Limb (tissue), 2 donors: Measurements from ENCODE around the gene GRID2.
A peak's percentile ranks its signal among the peaks of the same experiment; 100 is the strongest.

ENCODE experiments used
- DNase-seq, 2 donors: peaks; one replicate each; pipeline ENCODE4 v3.0.0-alpha.2; 2016; ENCODE audit errors: extremely low spot score in 2 of 2

The GRID2 gene

DNA sequence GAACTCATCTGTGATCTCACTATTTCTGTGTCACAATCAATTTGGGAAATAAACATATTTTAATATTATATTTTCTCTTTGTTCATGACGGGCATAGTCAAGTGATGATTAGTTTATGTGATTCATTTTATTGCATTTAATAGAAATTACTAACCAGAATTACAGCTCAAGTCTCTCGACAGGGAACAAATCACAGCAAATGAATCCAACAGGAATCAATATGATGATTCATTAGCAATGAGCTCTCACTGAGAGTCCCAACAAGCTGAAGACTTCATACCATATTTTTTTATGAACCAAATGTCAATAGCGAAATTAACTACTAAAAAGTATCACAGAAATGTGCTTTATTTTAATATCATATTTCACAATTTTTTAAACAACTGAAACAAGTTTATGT is 649.7 kb downstream of the GRID2 start:
- no peak for DNase-seq

DNA sequence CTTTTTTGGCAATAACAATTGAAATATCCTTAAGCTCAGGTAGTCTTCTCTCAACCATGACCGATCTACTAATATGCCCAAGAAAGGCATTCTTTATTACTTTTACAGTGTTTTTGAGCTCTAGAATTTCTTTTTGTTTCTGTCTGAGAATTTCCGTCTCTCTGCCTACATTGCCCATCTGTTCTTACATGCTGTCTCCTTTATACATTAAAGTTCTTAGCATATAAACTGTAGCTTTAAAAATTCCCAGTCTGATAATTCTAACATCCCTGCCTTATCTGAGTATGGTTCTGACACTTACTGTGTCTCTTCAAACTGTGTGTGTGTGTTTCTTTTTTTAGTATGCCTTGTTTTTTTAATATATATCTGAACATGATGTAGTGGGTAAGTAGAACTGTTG is 658.1 kb downstream of the GRID2 start:
- DNase-seq: no peak

DNA sequence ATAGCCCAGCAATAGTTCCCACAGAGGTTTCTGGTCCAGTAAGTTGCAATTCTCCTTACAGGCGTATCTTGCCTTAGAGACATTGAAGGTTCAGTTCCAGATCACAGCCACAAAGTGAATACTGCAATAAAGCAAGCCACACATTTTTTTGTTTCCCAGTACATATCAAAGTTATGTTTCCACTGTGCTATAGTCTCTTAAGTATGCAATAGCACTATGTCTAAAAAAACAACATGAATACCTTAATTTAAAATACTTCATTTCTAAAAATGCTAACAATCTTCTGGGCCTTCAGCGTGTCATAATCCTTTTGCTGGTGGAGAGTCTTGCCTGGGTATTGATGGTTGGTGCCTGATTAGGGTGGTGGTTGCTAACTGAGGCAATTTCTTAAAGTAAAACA is 659.1 kb downstream of the GRID2 start:
- DNase-seq: no peak

DNA sequence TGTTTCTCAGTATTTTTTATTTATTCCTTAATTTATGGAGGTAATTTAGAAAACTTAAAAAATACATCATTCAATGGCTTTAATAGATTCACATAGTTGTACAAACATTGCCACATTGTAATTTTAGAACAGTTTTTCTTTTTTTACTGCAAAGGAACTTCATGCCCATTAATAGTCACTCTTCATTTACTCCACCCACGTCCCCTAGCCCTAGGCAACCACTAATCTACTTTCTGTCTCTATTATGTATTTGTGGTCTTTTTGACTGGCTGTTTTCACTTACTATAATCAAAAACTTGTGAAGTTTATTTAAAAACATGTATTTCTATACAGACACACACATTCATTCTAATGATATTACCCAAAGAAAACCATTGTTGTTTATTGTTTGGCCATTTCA is 664.8 kb downstream of the GRID2 start:
- no peak for DNase-seq

DNA sequence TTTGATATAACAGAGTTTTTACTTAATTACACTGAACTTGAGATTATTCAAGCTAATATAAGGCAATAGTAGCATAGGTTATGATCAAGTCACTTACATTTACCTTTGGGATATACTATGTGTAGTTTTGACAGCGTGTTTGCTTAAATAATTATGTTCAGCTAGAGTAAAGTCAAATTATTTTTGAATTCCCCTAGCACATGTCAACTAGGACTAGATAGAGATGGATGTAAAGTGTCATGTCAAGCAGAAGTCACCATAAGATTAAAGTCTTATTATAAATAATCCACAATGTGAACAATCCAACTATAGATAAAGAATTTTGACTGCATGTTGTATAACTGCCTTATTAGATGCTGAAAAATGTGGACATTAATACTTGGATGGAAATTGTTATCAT is 665.2 kb downstream of the GRID2 start:
- no peak for DNase-seq

DNA sequence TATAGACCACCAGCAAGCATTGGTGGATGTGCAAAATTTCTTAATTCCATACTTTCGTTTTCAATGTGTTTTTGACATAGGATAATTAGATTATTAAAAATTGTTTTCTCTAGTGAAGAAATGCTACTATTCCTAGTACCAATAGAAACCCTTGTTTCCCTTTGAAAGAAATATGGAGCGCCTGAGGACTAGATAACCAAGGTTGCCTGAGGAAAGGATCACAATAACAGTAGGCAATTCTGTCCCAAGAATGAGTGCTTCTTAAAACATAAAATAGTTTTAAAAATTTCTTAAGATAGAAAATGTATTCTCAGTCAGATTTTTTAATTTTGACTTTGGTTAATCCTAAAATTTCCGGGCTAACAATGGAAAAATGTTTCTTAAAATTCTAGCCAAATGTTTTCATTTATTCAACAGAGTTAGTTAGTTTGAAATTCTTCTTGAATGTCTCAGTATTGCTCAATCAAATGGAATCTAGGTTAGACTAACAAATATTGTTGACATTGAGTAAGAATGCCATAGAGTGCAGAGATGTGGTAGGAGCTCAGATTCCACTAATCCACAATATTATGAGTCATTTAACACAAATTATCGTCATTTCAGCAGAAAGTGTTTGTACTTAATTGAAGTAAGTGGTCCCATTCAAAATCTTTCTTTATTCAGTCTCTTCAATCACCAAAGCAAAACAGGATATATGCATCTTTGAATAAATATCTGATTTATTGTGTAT is 666.0 kb downstream of the GRID2 start:
- DNase-seq: no peak

DNA sequence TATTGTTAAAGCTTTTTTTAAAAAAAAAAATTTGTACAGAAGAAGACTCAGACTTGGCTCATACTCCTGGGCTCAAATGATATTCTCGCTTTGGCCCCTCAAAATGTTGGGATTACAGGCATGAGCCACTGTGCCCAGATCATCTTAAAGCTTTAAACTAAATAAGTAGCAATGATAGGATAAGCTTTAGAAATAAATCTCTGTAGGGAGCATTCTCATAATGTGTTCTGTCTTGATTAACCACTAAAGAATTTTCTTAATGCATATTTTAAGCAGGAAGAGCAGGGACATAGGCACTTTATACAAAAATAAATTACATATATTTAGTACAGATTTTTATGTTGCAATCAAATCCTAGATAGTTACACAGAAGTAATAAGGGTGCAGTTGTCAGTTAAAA is 667.2 kb downstream of the GRID2 start:
- DNase-seq: no peak

DNA sequence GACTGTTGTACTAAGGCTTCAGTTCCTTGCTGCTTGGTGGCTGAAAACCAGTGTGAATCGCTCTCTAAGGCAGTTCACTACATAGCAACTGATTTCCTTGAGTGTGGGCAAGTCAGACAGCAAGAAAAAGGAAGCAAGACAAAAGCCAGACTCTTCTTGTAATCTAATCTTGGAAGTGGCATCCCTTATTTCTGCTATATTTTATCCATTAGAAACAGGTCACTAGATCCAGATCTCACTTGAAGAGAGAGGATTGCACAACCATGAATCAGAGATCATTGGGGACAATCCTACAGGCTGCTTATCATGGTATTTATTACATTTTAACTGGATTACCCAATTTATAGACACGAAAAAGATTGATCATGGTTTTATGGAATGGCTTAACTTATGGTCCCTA is 684.5 kb downstream of the GRID2 start:
- no peak for DNase-seq

DNA sequence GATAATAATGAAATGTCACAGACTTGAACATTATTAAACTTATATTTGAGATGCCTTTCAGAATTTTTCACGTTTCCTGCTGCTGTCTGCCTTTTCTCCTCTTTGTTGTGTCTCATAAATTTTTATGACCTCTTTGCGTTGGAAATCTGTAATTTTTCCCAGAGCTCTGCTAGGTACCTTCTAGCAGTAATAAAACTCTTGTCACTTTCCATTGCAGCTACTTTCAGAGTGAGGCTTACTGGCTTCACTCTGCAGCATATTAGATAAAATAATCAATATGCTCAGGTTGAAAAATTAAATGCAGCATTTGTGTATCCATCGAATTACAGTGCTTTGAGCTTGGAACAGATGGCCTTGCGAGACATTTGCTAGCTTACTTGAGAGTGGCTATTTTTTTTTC is 689.0 kb downstream of the GRID2 start:
- no peak for DNase-seq

DNA sequence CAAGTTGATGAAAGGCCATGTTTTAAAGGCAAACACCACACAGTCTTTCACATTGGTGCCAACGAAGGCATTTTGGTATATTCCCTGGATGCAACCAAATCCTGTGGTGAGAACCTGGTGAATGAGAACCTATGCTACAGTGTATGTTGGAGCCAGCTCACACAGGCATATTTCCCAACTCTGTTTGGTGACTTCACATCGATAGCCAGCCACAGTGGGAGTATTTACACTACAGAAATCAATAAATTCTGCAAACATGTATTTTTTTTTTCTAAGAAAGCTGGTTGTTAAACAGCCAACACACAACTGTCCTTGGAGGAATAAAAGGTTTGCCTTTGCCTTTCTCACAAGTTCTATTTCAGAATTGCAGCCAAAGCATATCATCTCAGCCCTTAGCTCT is 691.0 kb downstream of the GRID2 start:
- DNase-seq: no peak

DNA sequence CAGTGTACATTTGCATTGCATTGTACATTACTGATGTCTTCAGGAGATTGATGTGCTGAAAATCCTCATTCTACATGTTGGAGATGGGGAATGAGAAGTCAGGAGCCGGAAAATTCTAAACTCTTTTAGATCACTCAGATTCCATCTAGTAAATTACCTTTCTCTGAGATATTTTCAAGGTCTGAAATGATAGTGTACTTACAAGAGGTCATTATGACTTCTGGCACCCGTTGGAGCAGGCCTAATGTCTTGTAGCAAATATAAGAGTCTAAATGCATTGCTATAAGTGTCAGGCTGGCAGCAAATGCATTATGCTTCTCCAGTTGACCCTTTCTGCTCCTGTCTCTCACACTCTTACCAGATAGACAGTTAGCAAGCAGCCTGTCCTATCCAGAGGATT is 692.8 kb downstream of the GRID2 start:
- no peak for DNase-seq

DNA sequence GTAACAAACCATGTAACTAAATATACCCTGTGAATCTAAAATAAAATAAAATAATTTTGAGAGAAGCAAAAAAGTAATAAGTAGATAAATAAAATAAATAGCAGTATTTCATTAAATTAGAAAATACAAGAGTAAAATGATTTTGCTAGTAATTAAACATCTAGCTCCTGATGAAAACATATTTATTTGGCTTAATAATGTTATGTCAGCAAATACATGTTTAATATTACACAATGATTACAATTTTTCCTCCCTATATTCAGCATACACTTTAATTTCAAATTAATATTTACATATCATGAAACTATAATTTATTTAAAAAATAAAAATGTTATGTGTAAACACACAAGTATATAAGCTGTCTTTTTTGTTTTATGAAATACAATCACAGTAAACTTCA is 697.1 kb downstream of the GRID2 start:
- no peak for DNase-seq

DNA sequence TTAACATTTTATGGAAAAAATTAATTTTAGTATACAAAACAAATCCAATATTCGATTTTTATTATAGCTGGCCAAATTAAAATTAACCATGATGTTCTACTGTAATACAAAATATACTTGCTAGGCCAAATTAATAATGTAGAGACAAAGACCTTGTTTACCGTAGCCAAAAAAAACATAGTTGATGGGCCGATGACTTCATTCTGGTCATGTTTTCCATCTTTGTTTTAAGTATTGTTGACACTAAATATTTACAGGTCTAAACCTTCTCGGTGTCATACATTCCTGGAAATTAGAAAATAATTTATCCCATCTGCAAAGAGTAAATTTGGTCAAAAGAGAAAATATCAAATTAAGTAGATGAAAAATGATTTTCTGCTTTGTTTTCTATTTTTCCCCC is 698.5 kb downstream of the GRID2 start:
- no peak for DNase-seq

DNA sequence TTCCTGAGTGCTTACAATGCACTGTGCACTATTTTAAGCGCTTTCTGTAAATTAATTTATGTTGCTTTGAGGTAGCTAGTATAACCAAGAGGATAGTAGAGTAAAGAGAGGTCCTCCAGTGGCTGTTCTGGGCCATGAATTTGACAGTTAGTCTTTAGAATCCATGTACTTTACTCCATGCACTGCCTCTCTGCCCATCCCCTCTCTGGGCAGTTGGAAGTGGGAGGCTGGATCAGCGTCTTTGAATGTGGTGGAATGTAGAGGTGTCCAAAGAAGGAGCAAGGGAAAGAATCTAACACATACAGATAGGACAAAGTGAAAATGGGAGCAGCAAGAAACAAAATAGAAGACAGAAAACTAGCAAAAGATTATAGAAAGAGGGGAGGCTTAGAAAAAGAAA is 712.6 kb downstream of the GRID2 start:
- DNase-seq: no peak

DNA sequence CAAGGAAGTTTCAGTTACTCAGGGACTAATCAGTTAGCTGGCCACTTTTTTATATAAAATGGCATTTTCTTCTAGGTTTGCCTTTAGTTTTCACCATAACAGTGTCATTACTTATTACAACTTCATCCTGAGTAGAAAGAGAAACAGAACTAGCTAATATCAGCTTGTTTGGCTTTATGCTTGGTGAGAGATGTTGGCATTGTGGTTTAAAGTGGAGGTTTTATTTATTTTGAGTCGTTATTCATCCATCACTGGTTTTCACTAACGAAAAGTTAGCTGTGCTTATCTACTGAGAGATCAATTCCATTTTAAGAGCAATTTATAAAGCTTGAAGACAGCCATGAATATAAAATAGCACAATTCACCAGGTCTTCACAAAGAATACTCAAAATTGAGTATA is 714.5 kb downstream of the GRID2 start:
- no peak for DNase-seq

DNA sequence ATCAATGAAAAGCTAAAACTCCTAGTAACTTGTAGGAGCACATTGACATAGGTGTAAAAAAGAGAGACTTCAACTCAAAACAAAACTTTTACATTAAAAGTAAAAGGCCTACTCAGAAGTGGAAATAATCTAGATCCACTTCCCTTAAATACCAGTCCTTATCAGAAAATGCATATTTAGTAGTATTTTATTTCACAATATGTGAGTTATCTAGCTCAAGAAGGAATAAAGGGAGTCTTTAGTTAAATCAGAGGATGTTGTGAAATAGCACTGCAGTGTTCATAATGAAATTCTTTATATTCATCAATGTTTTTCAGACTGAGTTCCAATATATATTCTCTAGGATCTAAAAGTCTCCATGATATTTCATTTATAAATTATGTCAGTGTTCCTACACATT is 715.0 kb downstream of the GRID2 start:
- DNase-seq: no peak

DNA sequence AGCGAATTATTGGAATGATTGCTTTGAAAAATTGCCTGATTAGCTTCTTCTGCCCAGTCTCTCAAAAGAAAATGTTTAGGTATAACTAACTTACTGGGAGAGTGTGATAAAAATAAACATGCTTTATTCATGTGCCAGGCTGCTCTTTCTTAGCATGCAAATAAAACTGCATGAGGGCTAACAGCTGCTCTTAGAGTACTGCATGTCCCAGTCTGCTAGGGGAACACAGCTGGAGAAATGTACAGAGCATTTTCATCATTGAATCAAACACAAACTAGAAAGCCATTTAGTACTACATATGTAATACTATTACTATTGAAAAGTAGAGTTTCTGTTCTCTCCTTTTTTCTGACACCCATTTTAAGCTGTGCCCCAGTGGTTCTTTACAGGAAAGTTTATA is 726.0 kb downstream of the GRID2 start:
- peak in 1 of 2 donors; percentile 32 for DNase-seq

DNA sequence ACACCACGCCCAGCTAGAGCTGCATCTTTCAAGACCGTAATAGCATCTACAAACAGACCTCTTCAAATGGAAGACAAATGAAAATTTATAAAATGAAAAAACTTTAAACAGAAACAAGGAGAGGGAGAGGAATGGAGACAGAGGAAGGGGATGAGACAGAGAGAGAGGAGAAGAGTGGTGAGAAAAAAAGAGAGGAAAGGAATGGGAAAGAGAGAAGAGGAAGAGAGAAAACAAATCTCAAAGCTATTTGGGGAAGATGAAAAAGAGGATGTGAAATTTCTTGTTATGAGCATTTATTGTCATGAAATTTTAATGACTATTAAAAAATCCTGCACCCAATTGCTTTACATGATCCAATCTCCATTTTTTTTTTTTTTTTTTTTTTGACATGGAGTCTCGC is 726.9 kb downstream of the GRID2 start:
- no peak for DNase-seq

DNA sequence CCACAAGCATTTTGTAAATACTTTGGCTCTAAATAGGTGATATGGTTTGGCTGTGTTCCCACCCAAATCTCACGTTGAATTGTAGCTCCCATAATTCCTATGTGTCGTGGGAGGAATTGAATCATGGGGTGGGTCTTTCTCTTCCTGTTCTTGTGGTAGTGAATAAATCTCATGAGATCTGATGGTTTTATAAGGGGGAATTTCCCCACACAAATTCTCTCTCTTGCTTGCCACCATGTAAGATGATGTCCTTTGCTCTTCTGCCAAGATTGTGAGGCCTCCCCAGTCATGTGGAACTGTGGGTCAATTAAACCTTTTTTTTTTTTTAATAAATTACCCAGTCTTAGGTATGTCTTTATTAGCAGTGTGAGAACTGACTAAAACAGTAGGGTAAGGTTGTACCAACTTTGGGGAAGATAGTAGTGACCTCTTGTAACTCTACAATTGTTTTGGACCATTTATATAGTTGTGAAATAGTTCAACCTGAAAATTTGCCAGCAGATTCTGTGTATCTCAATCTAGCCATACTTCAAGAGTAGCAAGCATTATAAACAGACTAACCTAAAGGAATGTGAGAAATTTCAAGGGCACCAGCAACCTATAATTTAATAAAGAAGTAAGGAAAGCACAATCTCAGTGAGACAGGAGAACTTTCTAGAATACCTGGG is 727.8 kb downstream of the GRID2 start:
- no peak for DNase-seq

DNA sequence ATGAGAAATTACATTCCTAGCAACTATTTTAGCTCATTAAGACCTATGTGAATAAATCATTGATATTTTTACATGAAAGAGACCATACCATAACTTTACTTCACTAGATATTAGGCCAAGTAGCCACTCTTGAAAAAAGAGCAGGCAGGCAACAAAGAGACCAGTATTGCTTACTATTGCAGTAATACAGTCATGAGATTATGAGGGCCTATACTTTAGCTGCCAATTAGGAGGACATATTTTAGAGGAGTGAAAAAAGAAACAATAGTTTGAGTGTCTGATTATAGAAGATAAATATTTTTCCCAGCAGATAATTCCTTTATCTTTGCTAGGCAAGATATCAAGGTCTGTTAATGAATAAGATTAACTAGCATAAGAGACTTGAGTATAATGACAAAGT is 739.0 kb downstream of the GRID2 start:
- DNase-seq: no peak

DNA sequence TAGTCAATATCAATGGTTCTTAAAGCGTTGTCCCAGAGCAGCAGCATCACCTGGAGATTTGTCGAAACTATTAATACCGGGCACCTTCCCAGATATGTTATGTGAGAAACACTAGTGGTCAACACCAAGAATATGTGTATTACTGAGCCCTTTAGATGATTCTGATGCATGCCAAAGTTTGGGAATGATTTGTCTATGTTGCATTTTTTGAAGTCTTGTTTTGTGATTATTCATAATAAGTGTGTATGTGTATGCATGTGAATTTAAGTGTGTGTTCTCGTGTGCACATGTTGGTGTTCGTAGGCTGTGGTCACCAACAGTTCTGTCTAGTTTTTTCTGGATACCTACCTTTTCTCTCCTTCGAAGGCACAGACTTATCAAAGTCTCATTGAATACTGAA is 749.4 kb downstream of the GRID2 start:
- no peak for DNase-seq

DNA sequence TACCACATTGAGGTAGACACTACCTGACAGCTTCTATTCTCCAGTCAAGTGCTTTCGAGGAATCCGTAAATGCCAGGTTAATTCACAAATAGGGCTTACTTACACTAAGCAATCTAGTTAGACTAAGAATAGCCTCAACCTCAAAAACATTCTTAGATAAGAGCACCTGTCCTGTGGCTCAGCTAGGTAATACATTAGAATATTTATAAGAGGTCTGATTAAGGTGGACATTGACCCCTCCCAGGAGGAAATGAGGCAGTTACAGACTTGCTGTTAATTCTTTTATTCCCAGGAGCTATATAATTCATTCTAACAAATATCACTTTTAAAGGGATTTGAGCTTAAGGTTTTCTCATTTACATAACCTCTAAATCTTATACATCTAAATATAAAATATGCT is 758.1 kb downstream of the GRID2 start:
- no peak for DNase-seq

DNA sequence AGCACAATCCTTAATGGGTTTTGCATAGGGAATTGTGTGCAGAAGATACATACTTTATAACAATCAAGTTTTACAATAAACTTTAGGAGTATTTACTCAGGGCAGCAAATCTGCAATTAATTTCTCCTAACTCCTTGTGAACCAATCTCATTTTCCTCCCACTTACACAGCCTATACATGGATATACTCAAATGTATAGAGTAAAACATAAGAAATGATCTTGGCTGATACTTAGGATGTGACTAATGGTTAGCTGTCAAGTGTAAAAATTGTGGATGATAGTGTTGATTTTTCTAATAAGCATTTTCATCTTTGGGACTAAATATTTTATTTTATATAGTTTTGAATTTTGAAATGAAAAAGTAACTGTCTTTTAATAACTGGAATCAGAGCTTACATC is 759.6 kb downstream of the GRID2 start:
- no peak for DNase-seq

DNA sequence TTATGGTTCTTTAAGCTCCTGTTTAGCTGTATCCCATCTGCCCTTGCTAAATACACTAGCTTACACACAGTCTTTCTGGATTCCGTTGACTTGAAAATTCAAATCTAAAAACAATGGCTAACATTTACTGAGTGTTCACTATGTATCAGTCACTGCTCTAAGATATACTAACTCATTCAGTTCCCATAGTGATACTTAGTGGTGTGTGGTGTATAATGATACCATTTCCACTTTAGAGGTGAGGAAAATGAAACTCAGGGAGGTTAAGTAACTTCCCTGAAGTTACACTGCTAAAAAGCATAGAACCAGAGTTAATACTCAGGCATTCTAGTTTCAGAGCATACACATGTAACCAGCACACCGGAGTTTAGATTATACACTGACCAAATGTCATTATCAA is 762.0 kb downstream of the GRID2 start:
- no peak for DNase-seq
